A673 (cell line): ENCODE data around the gene RLF. TPM values are rescaled to one million over a fixed set of nuclear protein-coding genes. Genes with fewer than 3 reads are reported as not detected.

Experiments
- BruUV-seq: library from RNA; stranded (reverse); fragments of 400-500 nt; replicated peaks from 2 replicates; lab custom pipeline; 2021; lab: Mats Ljungman, UMichigan
- CTCF ChIA-PET: fragments of 300-600 bp; sonication (Branson Sonifier 250); formaldehyde crosslinking; loops from one replicate; lab custom pipeline; 2022; ENCODE audit warnings: antibody characterized with exemption; lab: Charles Lee
- POLR2A ChIA-PET: fragments of 300-600 bp; sonication (Branson Sonifier 250); formaldehyde crosslinking; loops from one replicate; lab custom pipeline; 2022; ENCODE audit warnings: antibody characterized with exemption; ENCODE audit not compliant: low non-redundant PET; lab: Charles Lee
- DNase-seq: peaks from one replicate; pipeline ENCODE4 v3.0.0-alpha.2; 2015; ENCODE audit warnings: low spot score
- H3K27ac ChIP-seq: fragments of 200-600 bp; sonication (generic); 2 replicates; pipeline ENCODE4 v1.5.1; 2016; ENCODE audit warnings: mixed run types, low read depth, mild to moderate bottlenecking, mixed read lengths, antibody characterized with exemption, low read length; ENCODE audit not compliant: poor library complexity, severe bottlenecking
- H3K27me3 ChIP-seq: fragments of 200-600 bp; sonication (generic); replicated peaks from 2 replicates; pipeline ENCODE4 v1.6.1; 2017; ENCODE audit warnings: mixed run types, low read depth, mild to moderate bottlenecking, mixed read lengths, antibody characterized with exemption, low read length; ENCODE audit not compliant: insufficient read depth, poor library complexity
- H3K36me3 ChIP-seq: fragments of 200-600 bp; sonication (generic); 2 replicates; pipeline ENCODE4 v1.6.1; 2016; ENCODE audit warnings: mixed run types, mild to moderate bottlenecking, mixed read lengths, antibody characterized with exemption, low read length; ENCODE audit not compliant: insufficient read depth, poor library complexity, severe bottlenecking
- H3K4me1 ChIP-seq: fragments of 200-600 bp; sonication (generic); 2 replicates; pipeline ENCODE4 v1.6.1; 2017; ENCODE audit warnings: mixed run types, mild to moderate bottlenecking, mixed read lengths, antibody characterized with exemption, low read length; ENCODE audit not compliant: insufficient read depth, poor library complexity, severe bottlenecking
- H3K4me3 ChIP-seq: fragments of 200-600 bp; sonication (generic); 2 replicates; pipeline ENCODE4 v1.5.1; 2016; ENCODE audit warnings: low read depth, mixed run types, mild to moderate bottlenecking, mixed read lengths, low read length; ENCODE audit not compliant: poor library complexity, severe bottlenecking
- H3K9me3 ChIP-seq: fragments of 200-600 bp; sonication (generic); 2 replicates; pipeline ENCODE4 v1.6.1; 2016; ENCODE audit warnings: mixed run types, low read depth, mild to moderate bottlenecking, mixed read lengths, antibody characterized with exemption, low read length; ENCODE audit not compliant: poor library complexity, severe bottlenecking
- EZH2 ChIP-seq: fragments of 200-600 bp; sonication (generic); IDR thresholded peaks from 2 replicates; pipeline ENCODE4 v1.6.1; 2017; ENCODE audit warnings: borderline replicate concordance, low read depth, mild to moderate bottlenecking, mixed read lengths, antibody characterized with exemption, low read length; ENCODE audit not compliant: poor library complexity, severe bottlenecking
- intact Hi-C: fragments of 100-400 bp; cut with micrococcal nuclease; formaldehyde crosslinking; loops from one replicate; pipeline ENCODE4 v1.10.0; 2022; ENCODE audit not compliant: unreplicated experiment
- total RNA-seq: library from RNA; stranded (reverse); gene quantifications from 2 replicates; pipeline ENCODE4 v1.2.3, GENCODE V29; 2021
- TF ChIP-seq, protein P1 (sequence below): fragments of 300-800, 200-600 bp; sonication (generic); conservative IDR thresholded peaks from 2 replicates; pipeline ENCODE4 v1.5.1; 2017; ENCODE audit warnings: low read depth, mild to moderate bottlenecking, antibody characterized with exemption, low read length, moderate library complexity, mixed read lengths

The RLF gene
- total RNA-seq, 1 experiment from 2014 or later = 18.1 TPM

DNA sequence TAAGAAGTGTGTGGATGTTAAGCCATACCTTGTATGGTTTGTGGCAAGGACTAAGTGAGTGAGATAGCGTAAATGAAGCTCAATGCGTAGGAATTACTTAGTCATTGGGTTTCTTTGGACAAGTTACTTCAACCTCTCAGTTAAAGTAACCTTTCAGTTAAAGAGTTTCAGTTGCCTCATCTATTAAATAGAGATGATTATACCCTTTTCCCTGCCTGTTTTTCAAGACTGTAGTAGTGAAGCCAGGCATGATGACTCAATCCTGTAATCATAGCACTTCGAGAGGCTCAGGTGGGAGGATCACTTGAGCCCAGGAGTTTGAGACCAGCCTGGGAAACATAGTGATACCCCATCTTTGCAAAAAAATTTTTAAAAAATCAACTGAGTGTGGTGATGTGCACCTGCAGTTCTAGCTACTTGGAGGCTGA lies 103.2 kb downstream of the RLF start:
- CTCF ChIA-PET = no interaction called here
- DNase-seq = no peak

DNA sequence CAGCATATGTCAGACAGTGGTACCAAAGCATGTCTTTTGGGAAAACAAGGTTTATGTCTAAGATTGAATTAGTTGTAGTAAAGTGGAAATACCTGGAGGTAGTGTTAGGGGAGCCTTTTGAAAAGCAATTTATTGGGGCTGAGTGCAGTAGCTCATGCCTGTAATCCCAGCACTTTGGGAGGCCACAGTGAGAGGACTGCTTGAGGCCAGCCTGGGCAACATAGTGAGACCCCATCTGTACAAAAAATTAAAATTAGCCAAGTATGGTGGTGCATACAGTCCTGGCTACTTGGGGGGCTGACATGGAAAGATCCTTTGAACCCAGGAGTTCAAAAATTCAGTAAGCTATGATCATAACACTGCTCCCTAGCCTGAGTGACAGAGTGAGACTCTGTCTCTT lies 104.1 kb downstream of the RLF start:
- POLR2A ChIA-PET = no interaction called here
- Histone ChIP-seq H3K36me3 (peaks cover 68% of the 10 kb centered on the region), H3K27ac (no peak overlapping the region), H3K4me1 (no peaks in the 10 kb centered on the region), H3K9me3 (no peaks in the 10 kb centered on the region), H3K4me3 (no peak overlapping the region), H3K27me3 (no peaks in the 10 kb centered on the region)
- TF ChIP-seq, protein P1, sequence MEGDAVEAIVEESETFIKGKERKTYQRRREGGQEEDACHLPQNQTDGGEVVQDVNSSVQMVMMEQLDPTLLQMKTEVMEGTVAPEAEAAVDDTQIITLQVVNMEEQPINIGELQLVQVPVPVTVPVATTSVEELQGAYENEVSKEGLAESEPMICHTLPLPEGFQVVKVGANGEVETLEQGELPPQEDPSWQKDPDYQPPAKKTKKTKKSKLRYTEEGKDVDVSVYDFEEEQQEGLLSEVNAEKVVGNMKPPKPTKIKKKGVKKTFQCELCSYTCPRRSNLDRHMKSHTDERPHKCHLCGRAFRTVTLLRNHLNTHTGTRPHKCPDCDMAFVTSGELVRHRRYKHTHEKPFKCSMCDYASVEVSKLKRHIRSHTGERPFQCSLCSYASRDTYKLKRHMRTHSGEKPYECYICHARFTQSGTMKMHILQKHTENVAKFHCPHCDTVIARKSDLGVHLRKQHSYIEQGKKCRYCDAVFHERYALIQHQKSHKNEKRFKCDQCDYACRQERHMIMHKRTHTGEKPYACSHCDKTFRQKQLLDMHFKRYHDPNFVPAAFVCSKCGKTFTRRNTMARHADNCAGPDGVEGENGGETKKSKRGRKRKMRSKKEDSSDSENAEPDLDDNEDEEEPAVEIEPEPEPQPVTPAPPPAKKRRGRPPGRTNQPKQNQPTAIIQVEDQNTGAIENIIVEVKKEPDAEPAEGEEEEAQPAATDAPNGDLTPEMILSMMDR = no peak
- no peak for TF ChIP-seq EZH2
- no TSS peak for BruUV-seq
- intact Hi-C loops = no loop called here
- DNase-seq = no peak
- CTCF ChIA-PET = no interaction called here

More for the DNA sequence above, 103.2 kb downstream of the RLF start:
- Histone ChIP-seq H3K9me3 (no peaks in the 10 kb centered on the region), H3K4me1 (no peaks in the 10 kb centered on the region), H3K4me3 (no peak overlapping the region), H3K27me3 (no peaks in the 10 kb centered on the region), H3K36me3 (peaks cover 63% of the 10 kb centered on the region), H3K27ac (no peak overlapping the region)
- POLR2A ChIA-PET = no interaction called here
- TF ChIP-seq, protein P1 = no peak
- TF ChIP-seq EZH2 = no peak
- BruUV-seq = no TSS peak
- intact Hi-C loops = no loop called here

DNA sequence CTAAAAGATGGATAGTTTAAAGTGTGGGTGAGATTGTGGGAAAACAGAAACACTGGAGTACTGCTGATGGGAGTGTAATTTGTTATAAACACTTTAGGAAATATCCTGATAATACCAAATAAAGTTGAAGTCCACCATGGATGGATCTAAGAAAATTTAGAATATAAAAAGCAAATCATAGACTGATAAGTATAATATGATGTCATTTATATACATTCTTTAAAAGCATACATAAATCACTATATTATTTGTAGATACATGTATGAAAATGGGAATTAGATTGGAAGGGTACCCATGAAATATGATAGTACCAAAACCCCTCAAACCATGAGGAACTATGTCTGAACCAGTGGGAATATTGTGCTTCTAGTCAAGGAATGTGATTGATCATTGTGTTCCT lies 104.7 kb downstream of the RLF start:
- ChIA-PET POLR2A (no interaction called here), CTCF (no interaction called here)
- H3K4me1 ChIP-seq = no peaks in the 10 kb centered on the region
- TF ChIP-seq, protein P1 = no peak
- TF ChIP-seq EZH2 = no peak
- H3K27me3 ChIP-seq = no peaks in the 10 kb centered on the region
- H3K4me3 ChIP-seq = no peak overlapping the region
- H3K9me3 ChIP-seq = no peaks in the 10 kb centered on the region
- no TSS peak for BruUV-seq
- no peak overlapping the region for H3K27ac ChIP-seq
- intact Hi-C loops = no loop called here
- DNase-seq = no peak
- peaks cover 68% of the 10 kb centered on the region for H3K36me3 ChIP-seq
